GM06990 (cell line): ENCODE results near the gene C19orf53.
"Not testable (repeated sequence)": the region's sequence is repeated elsewhere in the genome, so short reads cannot be mapped to it uniquely, and the experiment has no call there.

ENCODE experiments used
- DNase-seq: peaks from one replicate; pipeline ENCODE4 v3.0.0-alpha.2; 2011; ENCODE audit not compliant: insufficient read length; ENCODE audit errors: extremely low read depth
- H3K27me3 ChIP-seq: replicated peaks from 2 replicates; pipeline ENCODE4 v1.6.0; 2011; ENCODE audit warnings: low read length; ENCODE audit not compliant: control insufficient read depth, insufficient read depth
- H3K36me3 ChIP-seq: 2 replicates; pipeline ENCODE4 v1.5.1; 2011; ENCODE audit warnings: low read length; ENCODE audit not compliant: control insufficient read depth, insufficient read depth
- H3K4me3 ChIP-seq: replicated peaks from 2 replicates; pipeline ENCODE4 v1.5.1; 2011; ENCODE audit warnings: low read depth, mild to moderate bottlenecking, control low read depth, low read length
- CTCF ChIP-seq: IDR thresholded peaks from 2 replicates; pipeline ENCODE4 v1.5.1; 2011; ENCODE audit warnings: low read length, control low read depth, mild to moderate bottlenecking, inconsistent platforms; ENCODE audit not compliant: insufficient read depth, poor library complexity, severe bottlenecking

The C19orf53 gene

DNA sequence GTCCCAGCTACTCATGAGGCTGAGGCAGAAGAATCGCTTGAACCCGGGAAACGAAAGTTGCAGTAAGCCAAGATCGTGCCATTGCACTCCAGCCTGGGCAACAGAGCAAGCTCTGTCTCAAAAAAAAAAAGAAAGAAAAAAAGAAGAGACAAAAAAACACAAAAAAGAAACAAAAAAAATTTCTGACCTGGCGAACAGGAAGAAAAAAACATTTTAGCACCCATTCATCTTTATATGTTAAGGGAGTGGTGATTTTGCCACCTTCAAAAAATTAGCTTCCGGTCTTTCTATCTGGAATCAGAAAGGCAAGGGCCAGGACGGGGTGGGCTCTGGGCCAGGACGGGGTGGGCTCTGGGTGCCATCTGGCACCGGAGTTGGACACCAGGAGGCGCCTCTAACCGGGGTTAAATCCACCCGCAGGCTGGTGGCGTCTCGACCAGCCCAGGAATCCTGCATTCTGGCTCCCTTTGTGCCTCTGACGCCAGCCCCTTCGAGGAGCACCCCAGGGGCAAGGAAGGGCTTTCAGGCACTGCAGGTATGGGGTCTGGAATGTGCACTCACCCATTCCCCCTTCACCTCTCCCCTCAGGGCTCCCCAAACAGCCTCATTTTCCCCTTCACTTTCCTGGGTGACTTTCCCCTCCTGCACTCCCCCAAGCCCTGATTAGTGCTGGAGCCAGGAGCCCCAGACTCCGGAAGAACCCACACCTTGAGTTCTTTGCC, 10.6 kb downstream of the C19orf53 start:
- Histone ChIP-seq H3K27me3 (no peaks in the 10 kb centered on the region), H3K4me3 (no peak overlapping the region), H3K36me3 (no peaks in the 10 kb centered on the region)
- TF ChIP-seq CTCF, result peak; percentile 81
- DNase-seq, result peak; percentile 48

DNA sequence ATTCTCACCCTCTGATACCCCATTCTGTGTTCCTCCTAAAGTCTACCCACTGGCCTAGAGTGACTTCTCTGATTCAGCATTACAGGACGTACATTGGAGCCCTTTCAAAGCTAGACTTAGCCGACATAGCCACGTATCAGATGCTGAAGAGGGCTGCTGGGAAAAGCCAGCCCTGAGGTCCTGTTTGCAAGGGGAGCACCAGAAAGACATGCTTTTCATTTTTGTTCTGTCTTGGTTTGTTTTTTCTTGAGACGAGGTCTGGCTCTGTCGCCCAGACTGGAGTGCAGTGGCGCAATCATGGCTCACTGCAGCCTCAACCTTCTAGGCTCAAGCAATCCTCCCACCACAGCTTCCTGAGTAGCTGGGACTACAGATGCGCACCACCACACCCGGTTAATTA, 14.7 kb downstream of the C19orf53 start:
- H3K4me3 ChIP-seq, result no peak overlapping the region
- H3K36me3 ChIP-seq, result no peaks in the 10 kb centered on the region
- DNase-seq, result no peak
- no peak for TF ChIP-seq CTCF
- no peaks in the 10 kb centered on the region for H3K27me3 ChIP-seq

GRCh38 chr19:13790354-13790753, 16.1 kb downstream of the C19orf53 start:
- DNase-seq, result no peak
- H3K36me3 ChIP-seq, result no peaks in the 10 kb centered on the region
- H3K4me3 ChIP-seq, result no peak overlapping the region
- no peaks in the 10 kb centered on the region for H3K27me3 ChIP-seq
- TF ChIP-seq CTCF, result no peak

- H3K36me3 ChIP-seq, H3K27me3 ChIP-seq, H3K4me3 ChIP-seq, DNase-seq: not testable (repeated sequence)
Measured at GRCh38 chr19:13793317-13793716, 19.1 kb downstream of the C19orf53 start.

DNA sequence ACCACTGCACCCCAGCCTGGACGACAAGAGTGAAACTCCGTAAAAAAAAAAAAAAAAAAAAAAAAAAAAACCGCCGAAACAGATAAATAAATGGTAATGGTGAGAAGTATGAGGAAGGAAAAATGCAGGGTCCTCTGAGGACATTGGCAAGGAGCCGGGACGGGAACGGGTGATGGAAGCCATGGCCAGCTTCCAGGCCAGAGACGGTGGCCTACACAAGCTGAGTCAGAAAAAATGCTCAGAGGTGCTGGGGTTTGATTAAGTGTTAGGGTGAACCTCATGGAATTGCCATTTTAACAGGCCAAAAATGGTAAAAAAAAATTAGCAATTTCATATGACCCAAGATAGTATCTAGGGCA, 20.1 kb downstream of the C19orf53 start:
- Histone ChIP-seq H3K4me3 (peak overlapping the region; percentile 72), H3K27me3 (no peaks in the 10 kb centered on the region), H3K36me3 (no peaks in the 10 kb centered on the region)
- no peak for TF ChIP-seq CTCF
- no peak for DNase-seq

DNA sequence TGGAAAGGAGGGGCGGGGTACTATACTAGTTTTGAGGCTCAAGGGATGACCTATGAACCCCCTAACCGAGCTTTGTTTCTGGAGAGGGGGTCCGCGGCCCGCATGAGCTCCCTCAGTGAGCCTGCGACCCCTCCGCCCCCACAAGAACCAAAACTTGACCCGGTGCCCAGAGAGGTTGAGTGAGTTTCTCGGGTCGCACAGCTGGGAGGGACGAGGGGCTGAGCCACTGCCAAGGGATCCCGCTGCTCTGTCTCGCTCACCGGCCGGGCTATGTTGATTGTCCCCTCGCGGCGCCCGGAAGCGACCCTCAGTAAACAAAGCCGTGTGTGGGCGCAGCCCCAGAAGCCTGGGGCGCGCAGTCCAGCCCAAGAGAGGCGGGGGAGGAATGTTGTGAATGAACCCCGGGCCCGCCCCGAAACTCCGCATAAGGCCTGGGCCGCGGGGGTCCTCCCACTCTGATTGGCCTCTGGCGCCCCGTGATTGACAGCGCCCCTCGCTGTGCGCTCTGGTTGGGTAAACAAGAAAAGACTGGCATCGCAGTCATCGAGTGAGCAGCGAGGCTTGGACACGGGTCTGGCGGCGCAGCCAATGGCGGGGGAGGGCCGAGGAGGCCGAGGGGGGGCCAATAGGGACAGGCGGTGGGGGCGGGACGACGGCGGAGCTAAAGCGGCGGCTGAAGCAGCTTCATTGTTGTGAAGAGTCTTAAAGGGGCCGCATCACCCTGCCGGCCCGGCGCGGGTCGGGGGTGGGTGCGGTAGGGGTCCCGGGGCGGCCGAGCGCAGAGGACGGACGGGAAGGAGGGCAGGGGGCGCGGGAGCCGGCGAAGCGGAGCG, 20.7 kb downstream of the C19orf53 start, which contains the start of gene ZSWIM4:
TSS of gene ZSWIM4 (plus strand) at position 687 of the 833 bp plus-strand sequence. CDS start 206 bp downstream, outside the sequence.
- Histone ChIP-seq H3K27me3 (no peaks in the 10 kb centered on the region), H3K36me3 (no peaks in the 10 kb centered on the region), H3K4me3 (peak within 1 kb of the TSS; percentile 72)
- DNase-seq, result peak; percentile 98
- no peak for TF ChIP-seq CTCF
